ENCODE results near the gene TICAM1.
"Not testable (repeated sequence)": the region's sequence is repeated elsewhere in the genome, so short reads cannot be mapped to it uniquely, and the experiment has no call there.

The TICAM1 gene

DNA sequence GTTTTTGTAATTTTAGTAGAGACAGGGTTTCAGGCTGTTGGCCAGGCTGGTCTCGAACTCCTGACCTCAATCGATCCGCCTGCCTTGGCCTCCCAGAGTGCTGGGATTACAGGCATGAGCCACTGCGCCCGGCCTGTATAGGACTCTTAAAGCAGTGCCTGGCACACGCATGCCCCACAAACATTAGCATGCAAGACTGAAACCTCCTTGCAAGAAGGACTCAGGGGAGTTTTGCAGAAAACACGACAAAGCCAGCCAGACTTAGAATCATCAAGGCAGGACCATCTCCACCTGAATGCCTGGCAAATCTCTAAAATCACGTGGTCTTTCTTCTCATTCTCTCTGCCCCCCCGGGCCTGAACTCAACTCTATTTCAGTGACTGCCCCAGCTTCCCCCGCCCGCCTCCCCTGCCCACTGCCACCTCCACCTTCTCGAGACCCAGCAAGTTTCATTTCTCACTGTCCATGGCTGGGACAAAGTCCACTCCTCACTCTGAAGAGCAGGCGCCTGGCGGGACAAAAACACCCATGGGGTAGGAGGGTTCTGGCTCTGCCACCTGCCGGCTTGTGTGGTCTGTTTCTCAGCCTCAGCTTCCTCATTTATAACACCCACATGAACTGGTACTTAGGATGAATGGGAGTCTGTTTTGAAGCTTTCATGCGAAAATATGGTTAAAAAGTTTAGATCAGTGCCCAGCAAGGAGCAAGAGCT is 2.4 kb downstream of the TICAM1 start:
- no peak overlapping the region for H3K4me3 ChIP-seq (ENCODE audit: low read depth, low read length)
- TF ChIP-seq MAX (IDR thresholded peaks at IDR 0.05; ENCODE audit: low read depth, low read length): no peak
- TF ChIP-seq POLR2A (IDR thresholded peaks at IDR 0.05; ENCODE audit: extremely low read depth, insufficient read length): no peak
- TF ChIP-seq, protein P1, sequence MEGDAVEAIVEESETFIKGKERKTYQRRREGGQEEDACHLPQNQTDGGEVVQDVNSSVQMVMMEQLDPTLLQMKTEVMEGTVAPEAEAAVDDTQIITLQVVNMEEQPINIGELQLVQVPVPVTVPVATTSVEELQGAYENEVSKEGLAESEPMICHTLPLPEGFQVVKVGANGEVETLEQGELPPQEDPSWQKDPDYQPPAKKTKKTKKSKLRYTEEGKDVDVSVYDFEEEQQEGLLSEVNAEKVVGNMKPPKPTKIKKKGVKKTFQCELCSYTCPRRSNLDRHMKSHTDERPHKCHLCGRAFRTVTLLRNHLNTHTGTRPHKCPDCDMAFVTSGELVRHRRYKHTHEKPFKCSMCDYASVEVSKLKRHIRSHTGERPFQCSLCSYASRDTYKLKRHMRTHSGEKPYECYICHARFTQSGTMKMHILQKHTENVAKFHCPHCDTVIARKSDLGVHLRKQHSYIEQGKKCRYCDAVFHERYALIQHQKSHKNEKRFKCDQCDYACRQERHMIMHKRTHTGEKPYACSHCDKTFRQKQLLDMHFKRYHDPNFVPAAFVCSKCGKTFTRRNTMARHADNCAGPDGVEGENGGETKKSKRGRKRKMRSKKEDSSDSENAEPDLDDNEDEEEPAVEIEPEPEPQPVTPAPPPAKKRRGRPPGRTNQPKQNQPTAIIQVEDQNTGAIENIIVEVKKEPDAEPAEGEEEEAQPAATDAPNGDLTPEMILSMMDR (IDR thresholded peaks at IDR 0.05; ENCODE audit: low read depth, low read length): no peak
- no peak for TF ChIP-seq MYC (IDR thresholded peaks at IDR 0.05; ENCODE audit: low read depth, low read length)
- DNase-seq (ENCODE audit: low read depth): peak; percentile 60

GRCh38 chr19:4823577-4823976 is 7.9 kb downstream of the TICAM1 start:
- no peak overlapping the region for H3K4me3 ChIP-seq (ENCODE audit: low read depth, low read length)
- TF ChIP-seq MAX (IDR thresholded peaks at IDR 0.05; ENCODE audit: low read depth, low read length) (no peak), POLR2A (IDR thresholded peaks at IDR 0.05; ENCODE audit: extremely low read depth, insufficient read length) (no peak), MYC (IDR thresholded peaks at IDR 0.05; ENCODE audit: low read depth, low read length) (no peak)
- TF ChIP-seq, protein P1 (IDR thresholded peaks at IDR 0.05; ENCODE audit: low read depth, low read length): no peak
- DNase-seq (ENCODE audit: low read depth): no peak

DNA sequence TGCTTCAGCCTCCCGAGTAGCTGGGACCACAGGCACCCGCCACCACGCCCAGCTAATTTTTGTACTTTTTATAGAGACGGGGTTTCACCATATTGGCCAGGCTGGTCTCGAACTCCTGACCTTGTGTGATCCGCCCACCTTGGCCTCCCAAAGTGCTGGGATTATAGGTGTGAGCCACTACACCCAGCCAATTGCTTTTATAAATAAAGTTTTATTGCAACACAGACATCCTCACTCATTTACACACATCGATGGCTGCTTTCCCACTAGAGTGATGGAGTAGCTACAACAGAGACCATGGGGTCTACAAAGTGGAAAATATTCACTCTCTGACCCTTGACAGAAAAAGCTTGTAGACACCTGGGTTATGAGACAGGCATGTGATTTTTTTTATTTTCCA is 9.2 kb downstream of the TICAM1 start:
- not testable (repeated sequence) for H3K4me3 ChIP-seq (ENCODE audit: low read depth, low read length); DNase-seq (ENCODE audit: low read depth)

DNA sequence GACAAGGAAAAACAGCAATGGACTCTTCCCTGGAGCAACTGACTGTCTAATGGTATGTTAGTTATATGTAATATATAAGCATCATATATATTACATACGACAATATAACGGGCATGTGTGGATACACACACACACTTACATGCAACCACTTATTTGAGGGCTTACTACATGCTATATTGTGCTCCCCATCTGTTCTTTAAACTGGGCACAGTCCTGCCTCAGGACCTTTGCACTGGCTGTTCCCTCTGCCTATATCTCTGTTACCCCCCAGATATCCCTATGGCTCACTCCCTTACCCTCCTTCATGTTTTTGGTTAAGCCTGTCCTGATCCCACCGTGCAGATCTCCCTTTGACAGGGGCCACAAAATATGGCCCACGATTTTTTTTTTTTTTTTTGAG is 10.2 kb downstream of the TICAM1 start:
- H3K4me3 ChIP-seq (ENCODE audit: low read depth, low read length): no peak overlapping the region
- TF ChIP-seq MYC (IDR thresholded peaks at IDR 0.05; ENCODE audit: low read depth, low read length): no peak
- no peak for TF ChIP-seq POLR2A (IDR thresholded peaks at IDR 0.05; ENCODE audit: extremely low read depth, insufficient read length)
- TF ChIP-seq MAX (IDR thresholded peaks at IDR 0.05; ENCODE audit: low read depth, low read length): no peak
- TF ChIP-seq, protein P1 (IDR thresholded peaks at IDR 0.05; ENCODE audit: low read depth, low read length): no peak
- no peak for DNase-seq (ENCODE audit: low read depth)

- TF ChIP-seq MYC (IDR thresholded peaks at IDR 0.05; ENCODE audit: low read depth, low read length) (no peak), POLR2A (IDR thresholded peaks at IDR 0.05; ENCODE audit: extremely low read depth, insufficient read length) (no peak), MAX (IDR thresholded peaks at IDR 0.05; ENCODE audit: low read depth, low read length) (no peak)
- TF ChIP-seq, protein P1 (IDR thresholded peaks at IDR 0.05; ENCODE audit: low read depth, low read length): no peak
- H3K4me3 ChIP-seq (ENCODE audit: low read depth, low read length): no peak overlapping the region
These were observed 13.8 kb downstream of the TICAM1 start for GRCh38 chr19:4817467-4818277.

DNA sequence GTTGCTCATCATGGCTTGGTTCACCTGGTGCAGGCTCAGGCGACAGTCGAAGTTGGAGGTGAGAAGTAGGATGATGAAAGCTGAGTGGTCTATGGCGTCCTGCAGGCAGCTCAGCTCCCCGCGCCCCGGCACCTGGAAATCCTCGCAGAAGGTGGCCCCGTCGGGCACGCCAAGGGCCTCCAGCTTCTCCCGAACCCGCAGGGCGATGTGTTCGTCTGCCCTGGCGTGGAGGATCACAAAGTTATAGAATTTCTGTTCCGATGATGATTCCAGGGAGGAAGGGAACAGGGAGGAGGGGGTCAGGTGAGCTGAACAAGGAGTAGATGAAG is 14.6 kb downstream of the TICAM1 start:
- H3K4me3 ChIP-seq (ENCODE audit: low read depth, low read length): no peak overlapping the region
- no peak for DNase-seq (ENCODE audit: low read depth)
- TF ChIP-seq, protein P1 (IDR thresholded peaks at IDR 0.05; ENCODE audit: low read depth, low read length): no peak
- TF ChIP-seq MAX (IDR thresholded peaks at IDR 0.05; ENCODE audit: low read depth, low read length) (no peak), MYC (IDR thresholded peaks at IDR 0.05; ENCODE audit: low read depth, low read length) (no peak)

More at GRCh38 chr19:4817467-4818277, 13.8 kb downstream of the TICAM1 start:
- DNase-seq (ENCODE audit: low read depth): no peak

All from NB4 (cell line).